GM12872 (cell line): ENCODE measurements around the gene MMP7.

Experiments used
- CTCF ChIP-seq: IDR thresholded peaks from 3 replicates; pipeline ENCODE4 v1.5.1; 2011; ENCODE audit warnings: low read depth, mild to moderate bottlenecking, low read length, moderate library complexity; ENCODE audit not compliant: insufficient read depth

The MMP7 gene

DNA sequence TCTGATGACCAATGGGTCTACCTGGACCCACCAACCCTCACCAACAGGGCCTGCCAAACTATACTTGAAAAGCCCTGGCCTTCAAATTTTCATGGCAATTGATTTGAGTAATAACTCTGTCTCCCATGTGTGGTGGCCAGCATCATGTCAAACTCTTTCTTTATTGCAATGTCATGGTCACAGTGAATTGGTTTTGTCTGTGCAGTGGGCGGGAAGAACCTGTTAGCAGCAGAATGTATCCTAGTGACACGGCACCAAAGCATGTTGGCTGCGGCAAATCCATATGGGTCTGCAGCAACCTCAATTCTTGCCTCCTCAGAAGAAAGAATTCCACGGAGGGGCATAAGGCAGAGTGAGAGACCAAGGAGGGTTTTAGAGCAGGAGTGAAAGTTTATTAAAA is 58.4 kb downstream of the MMP7 start:
- no peak for TF ChIP-seq CTCF

- no peak for TF ChIP-seq CTCF
Measured at GRCh38 chr11:102471474-102471873, 59.1 kb downstream of the MMP7 start.
